ENCODE results near the gene GABBR2. TPM values are rescaled to one million over a fixed set of nuclear protein-coding genes. Genes with fewer than 3 reads are reported as not detected.

The GABBR2 gene
- total RNA-seq, 1 donor = not detected

- no peak for DNase-seq (ENCODE audit: low read depth)
- TF ChIP-seq CTCF (IDR thresholded peaks at IDR 0.05; ENCODE audit: insufficient read depth, low read depth, low read length) = no peak
- no peak overlapping the region for H3K4me3 ChIP-seq (ENCODE audit: low read depth, low read length)
Measured at GRCh38 chr9:98413084-98413483, 295.7 kb downstream of the GABBR2 start.

- TF ChIP-seq CTCF (IDR thresholded peaks at IDR 0.05; ENCODE audit: insufficient read depth, low read depth, low read length) = no peak
- no peak for DNase-seq (ENCODE audit: low read depth)
- H3K4me3 ChIP-seq (ENCODE audit: low read depth, low read length) = no peak overlapping the region
Measured at GRCh38 chr9:98412101-98412842, 296.5 kb downstream of the GABBR2 start.

GRCh38 chr9:98410185-98410697 lies 298.5 kb downstream of the GABBR2 start:
- H3K4me3 ChIP-seq (ENCODE audit: low read depth, low read length) = no peak overlapping the region
- peak; percentile 66 for TF ChIP-seq CTCF (IDR thresholded peaks at IDR 0.05; ENCODE audit: insufficient read depth, low read depth, low read length)
- peak; percentile 96 for DNase-seq (ENCODE audit: low read depth)

DNA sequence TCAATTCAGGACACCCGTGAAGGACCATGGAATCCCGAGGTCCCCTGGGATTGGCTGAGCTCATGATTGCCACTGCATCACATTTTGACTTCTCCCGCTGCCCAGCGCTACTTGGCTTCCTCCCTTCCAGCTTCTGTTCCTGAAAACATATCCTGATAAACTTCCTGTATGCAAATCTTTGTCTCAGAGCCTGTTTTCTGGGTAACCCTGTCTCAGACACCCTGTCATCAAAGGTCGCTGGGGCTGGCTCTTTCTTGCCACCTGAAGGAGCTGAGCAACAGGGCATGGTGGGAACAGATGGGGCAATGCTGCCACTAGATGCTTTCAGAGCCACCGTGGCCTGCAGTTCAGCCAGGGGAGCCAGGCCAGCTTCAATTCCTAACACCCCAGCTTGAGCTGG lies 299.0 kb downstream of the GABBR2 start:
- no peak for TF ChIP-seq CTCF (IDR thresholded peaks at IDR 0.05; ENCODE audit: insufficient read depth, low read depth, low read length)
- no peak overlapping the region for H3K4me3 ChIP-seq (ENCODE audit: low read depth, low read length)
- no peak for DNase-seq (ENCODE audit: low read depth)

DNA sequence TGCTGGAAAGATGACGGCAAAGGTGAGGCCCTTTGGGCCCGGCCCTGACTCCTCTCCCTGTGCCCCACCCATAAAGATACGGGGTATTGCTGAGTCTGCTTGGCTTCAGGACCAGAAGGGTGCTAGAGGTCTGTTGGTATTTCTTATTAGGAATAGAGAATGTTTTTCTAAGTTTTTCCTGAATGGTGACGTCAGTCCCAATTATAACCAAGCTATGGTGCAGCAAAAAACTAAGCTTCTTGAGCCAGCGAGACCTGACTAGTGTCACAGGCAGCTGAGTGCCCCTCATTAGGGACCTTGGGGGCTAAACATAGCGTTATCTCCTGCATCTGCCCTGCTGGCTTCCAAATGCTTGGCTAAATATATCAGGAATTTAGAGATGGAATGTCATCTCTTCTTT lies 302.3 kb downstream of the GABBR2 start:
- DNase-seq (ENCODE audit: low read depth) = no peak
- no peak for TF ChIP-seq CTCF (IDR thresholded peaks at IDR 0.05; ENCODE audit: insufficient read depth, low read depth, low read length)
- H3K4me3 ChIP-seq (ENCODE audit: low read depth, low read length) = no peak overlapping the region

GRCh38 chr9:98404237-98404636 lies 304.5 kb downstream of the GABBR2 start:
- H3K4me3 ChIP-seq (ENCODE audit: low read depth, low read length) = no peak overlapping the region
- no peak for TF ChIP-seq CTCF (IDR thresholded peaks at IDR 0.05; ENCODE audit: insufficient read depth, low read depth, low read length)
- DNase-seq (ENCODE audit: low read depth) = no peak

DNA sequence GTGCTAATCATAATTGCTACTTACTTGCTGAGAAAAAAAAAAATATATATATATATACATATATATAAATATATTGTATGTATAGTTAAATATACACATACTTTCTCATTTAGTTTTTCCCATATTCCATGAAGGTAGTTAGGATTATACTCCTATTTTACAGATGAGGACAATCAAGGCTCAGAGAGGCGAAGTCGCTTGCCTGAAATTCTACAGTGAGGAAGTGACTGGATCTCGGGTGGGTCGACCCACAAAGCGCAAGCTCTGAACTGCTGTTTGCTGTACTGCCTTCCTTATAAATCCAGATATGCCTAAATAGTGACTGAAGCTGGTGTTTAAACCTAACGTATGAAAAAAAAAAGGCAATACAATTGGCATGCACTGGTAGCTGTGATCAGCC lies 305.0 kb downstream of the GABBR2 start:
- no peak overlapping the region for H3K4me3 ChIP-seq (ENCODE audit: low read depth, low read length)
- no peak for TF ChIP-seq CTCF (IDR thresholded peaks at IDR 0.05; ENCODE audit: insufficient read depth, low read depth, low read length)
- no peak for DNase-seq (ENCODE audit: low read depth)

Measured in fibroblast of villous mesenchyme (primary cell).